Fibroblast of the aortic adventitia (primary cell): ENCODE measurements around the gene LDOC1. TPM values are rescaled to one million over a fixed set of nuclear protein-coding genes. Genes with fewer than 3 reads are reported as not detected.

ENCODE experiments used
- DNase-seq: peaks from one replicate; pipeline ENCODE4 v3.0.0-alpha.2; 2010; ENCODE audit warnings: low read depth
- H3K4me3 ChIP-seq: 2 replicates; pipeline ENCODE4 v1.5.1; 2011; ENCODE audit warnings: low read depth, mild to moderate bottlenecking, control low read depth, low read length, moderate library complexity
- CTCF ChIP-seq: IDR thresholded peaks from 2 replicates; pipeline ENCODE4 v1.5.1; 2011; ENCODE audit warnings: mild to moderate bottlenecking, low read length, control low read depth, inconsistent platforms; ENCODE audit not compliant: insufficient read depth
- total RNA-seq: library from RNA; depleted of rRNA; stranded (reverse); fragments of >200 nt; gene quantifications from 2 replicates; pipeline ENCODE4 v1.2.3, GENCODE V29; 2012; ENCODE audit warnings: low replicate concordance

The LDOC1 gene
- total RNA-seq, 1 donor: 6.9 TPM

DNA sequence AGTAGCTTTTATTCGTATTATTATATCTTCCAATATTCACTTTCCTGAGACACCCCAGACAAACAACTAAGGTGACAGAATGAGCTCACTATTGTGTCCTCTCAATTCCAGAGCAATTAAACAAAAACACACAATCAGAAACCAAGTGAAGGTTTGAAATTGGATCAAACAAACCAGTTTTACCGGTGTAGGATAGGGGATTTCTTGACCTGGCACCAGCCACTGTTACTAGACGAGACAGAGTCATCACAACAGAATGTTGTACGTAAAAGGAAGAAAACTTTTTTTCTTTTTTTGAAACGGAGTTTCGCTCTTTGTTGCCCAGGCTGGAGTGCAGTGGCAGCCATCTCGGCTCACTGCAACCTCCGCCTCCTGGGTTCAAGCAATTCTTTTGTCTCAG is 43.7 kb downstream of the LDOC1 start:
- no peak for DNase-seq
- H3K4me3 ChIP-seq: no peak overlapping the region
- no peak for TF ChIP-seq CTCF

GRCh38 chrX:141127146-141127545 is 49.8 kb downstream of the LDOC1 start:
- TF ChIP-seq CTCF: no peak
- DNase-seq: no peak
- H3K4me3 ChIP-seq: no peak overlapping the region

Other genes with a start within 250 kb of the LDOC1 start
- gene SPANXB1, start 174.5 kb downstream of the LDOC1 start, total RNA-seq: not detected in 2 replicates
- not detected in 2 replicates for gene SPANXC, start 65.4 kb upstream of the LDOC1 start, total RNA-seq